ENCODE data around the gene MRPL17. TPM values are rescaled to one million over a fixed set of nuclear protein-coding genes. Genes with fewer than 3 reads are reported as not detected.

Gene MRPL17
- total and polyA plus RNA-seq, 2 experiments from 2014 or later, result 26.7 to 81.8 TPM

GRCh38 chr11:6721343-6721742, 38.2 kb upstream of the MRPL17 start:
- Mint-ChIP-seq H3K4me1 (no peaks in the 10 kb centered on the region), H3K27ac (no peak overlapping the region), H3K36me3 (ENCODE audit: low read depth) (no peaks in the 10 kb centered on the region), H3K9me3 (peaks cover 4% of the 10 kb centered on the region; the same call in 2 of the 3 replicates), H3K4me3 (no peak overlapping the region), H3K27me3 (ENCODE audit: insufficient read depth, low read depth, poor library complexity) (peaks cover 4% of the 10 kb centered on the region)
- Histone ChIP-seq H2AFZ (no peak overlapping the region), H4K20me1 (replicated peaks; ENCODE audit: insufficient read depth) (no peaks in the 10 kb centered on the region), H3K27me3 (ENCODE audit: insufficient read depth) (no peaks in the 10 kb centered on the region), H3K4me1 (ENCODE audit: insufficient read depth) (no peaks in the 10 kb centered on the region), H3F3A (replicated peaks; ENCODE audit: low read depth) (no peaks in the 10 kb centered on the region), H3K27ac (ENCODE audit: low read depth) (no peak overlapping the region), H3K79me2 (replicated peaks; ENCODE audit: insufficient read depth) (no peaks in the 10 kb centered on the region), H3K36me3 (ENCODE audit: insufficient read depth) (no peaks in the 10 kb centered on the region; the same call in 1 of the 2 replicates), H3K4me2 (no peak overlapping the region), H3K9me2 (ENCODE audit: insufficient read depth) (peaks cover 4% of the 10 kb centered on the region; the same call in 1 of the 2 replicates), H3K4me3 (no peak overlapping the region)
- DNase-seq (ENCODE audit: low spot score), result no peak
- TF ChIP-seq REST (IDR thresholded peaks at IDR 0.05; ENCODE audit: unreplicated experiment), result no peak
- TF ChIP-seq JUNB (IDR thresholded peaks at IDR 0.05; ENCODE audit: unreplicated experiment), result no peak
- TF ChIP-seq ETS1 (IDR thresholded peaks at IDR 0.05), result no peak
- TF ChIP-seq STAT1 (IDR thresholded peaks at IDR 0.05; ENCODE audit: unreplicated experiment), result no peak
- no peak for TF ChIP-seq EZH2 (IDR thresholded peaks at IDR 0.05; ENCODE audit: low read depth, unreplicated experiment)
- no peak for TF ChIP-seq NANOG (IDR thresholded peaks at IDR 0.05; ENCODE audit: borderline replicate concordance)
- no peak for TF ChIP-seq POLR2AphosphoS5 (IDR thresholded peaks at IDR 0.05; ENCODE audit: low read depth)
- TF ChIP-seq ZNF114 (CRISPR knock-in tag; IDR thresholded peaks at IDR 0.05), result no peak
- TF ChIP-seq ZNF462 (CRISPR knock-in tag; IDR thresholded peaks at IDR 0.05), result no peak
- TF ChIP-seq CREB1 (CRISPR knock-in tag; IDR thresholded peaks at IDR 0.05; ENCODE audit: low read depth), result no peak
- TF ChIP-seq ZNF331 (CRISPR knock-in tag; IDR thresholded peaks at IDR 0.05; ENCODE audit: low read depth), result no peak
- no peak for TF ChIP-seq CTCF (conservative IDR thresholded peaks at IDR 0.05; ENCODE audit: low read depth in 2 of 2)
- no peak for TF ChIP-seq EZH2phosphoT487 (IDR thresholded peaks at IDR 0.05; ENCODE audit: unreplicated experiment)
- ATAC-seq, result no peak

Measured in GM23338 (cell line).